Stomach (tissue), 8 donors: Measurements from ENCODE around the gene PWWP2B. TPM values are rescaled to one million over a fixed set of nuclear protein-coding genes. Genes with fewer than 3 reads are reported as not detected.

Source experiments
- polyA plus RNA-seq, 3 donors: library from polyadenylated mRNA; stranded (reverse); fragments of 200-250 nt; gene quantifications; one replicate each; pipeline ENCODE4 v1.2.3, GENCODE V29; 2013
- total RNA-seq, 5 donors: library from RNA; depleted of rRNA; stranded (reverse); fragments of >200 nt; gene quantifications; one replicate each; pipeline versions ENCODE4 v1.1.0 to v1.2.3, GENCODE V29; 2014 to 2016
- donor health status: healthy with polysubstance abuse.
- donor health status: Bipolar disorder and iron deficiency.
- donor health status: healthy.

Gene PWWP2B
- total and polyA plus RNA-seq, 8 donors = 8.5 to 167 (median 22.8) TPM

Other genes with a start within 250 kb of the PWWP2B start
- 1 to 10 TPM in 1 of 5 donors, under 1 TPM in 1, not detected in 3; 0.43 to 2.0 TPM for gene DPYSL4, start 210.3 kb upstream of the PWWP2B start, total RNA-seq
- gene DPYSL4, start 210.3 kb upstream of the PWWP2B start, polyA plus RNA-seq = 1 to 10 TPM in 1 of 3 donors, under 1 TPM in 2; 0.63 to 1.7 (median 0.68) TPM
- 10 to 100 TPM in 2 of 5 donors, 1 to 10 TPM in 2, not detected in 1; 1.6 to 71.0 (median 12.7) TPM for gene STK32C, start 89.2 kb upstream of the PWWP2B start, total RNA-seq
- gene STK32C, start 89.2 kb upstream of the PWWP2B start, polyA plus RNA-seq = 10 to 100 TPM in 1 of 3 donors, 1 to 10 TPM in 2; 7.8 to 10.4 (median 7.9) TPM
- gene LRRC27, start 65.0 kb upstream of the PWWP2B start, total RNA-seq = 10 to 100 TPM in 4 of 5 donors, 1 to 10 TPM in 1; 7.5 to 31.3 (median 15.1) TPM
- gene LRRC27, start 65.0 kb upstream of the PWWP2B start, polyA plus RNA-seq = 1 to 10 TPM; 4.2 to 7.0 (median 6.9) TPM
- gene INPP5A, start 140.6 kb downstream of the PWWP2B start, total RNA-seq = 10 to 100 TPM; 30.4 to 72.3 (median 50.6) TPM
- gene INPP5A, start 140.6 kb downstream of the PWWP2B start, polyA plus RNA-seq = 10 to 100 TPM; 17.2 to 22.1 (median 21.8) TPM